NK-92 treated with Interleukin-12 subunit alpha and Interleukin-12 subunit beta, amount 100 ng/mL, for 24 hours (cell line): Measurements from ENCODE around the gene IFFO2.
"Not testable (repeated sequence)": the region's sequence is repeated elsewhere in the genome, so short reads cannot be mapped to it uniquely, and the experiment has no call there.

Experiments used
- DNase-seq: peaks from one replicate; lab custom pipeline; 2025; lab: John Stamatoyannopoulos, UW

The IFFO2 gene

DNA sequence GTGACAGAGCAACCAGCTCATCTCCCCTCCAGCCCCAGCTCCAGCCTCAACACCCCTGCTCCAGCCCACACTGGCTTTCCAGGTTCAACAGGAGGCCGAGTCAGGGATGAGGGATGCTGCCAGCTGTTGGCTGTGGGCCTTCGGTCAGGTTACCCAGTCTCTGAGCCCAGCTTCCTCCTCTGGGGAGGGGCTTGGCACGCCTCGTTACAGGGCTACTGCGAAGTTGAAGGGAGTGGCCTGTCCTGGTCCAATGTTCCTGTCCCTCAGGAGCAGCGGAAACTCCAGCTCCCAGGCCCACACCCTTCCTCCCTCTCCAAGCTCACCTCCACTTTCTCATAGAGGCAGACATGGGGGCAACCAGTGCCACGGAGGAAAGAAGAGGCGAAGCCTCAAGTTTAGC, 81.9 kb downstream of the IFFO2 start:
- no peak for DNase-seq

DNA sequence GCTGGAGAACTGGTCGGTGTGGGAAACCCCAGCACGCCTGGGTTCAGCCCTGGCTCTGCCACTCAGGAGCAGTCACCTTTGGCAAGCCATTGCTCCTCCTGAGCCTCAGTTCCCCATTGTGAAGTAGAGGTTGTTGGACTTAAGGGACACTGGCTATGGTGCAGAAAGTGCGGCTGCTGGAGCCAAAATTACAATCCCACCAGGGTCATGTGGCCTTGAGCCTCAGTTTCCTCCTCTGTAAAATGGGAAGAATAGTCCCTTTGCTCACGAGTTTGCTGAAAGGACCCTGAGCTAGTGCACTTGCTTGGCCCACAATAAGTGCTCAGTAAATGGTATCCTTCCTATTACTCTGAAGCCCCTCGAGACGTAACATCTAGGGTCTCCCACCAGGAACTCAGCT, 82.4 kb downstream of the IFFO2 start:
- DNase-seq: no peak

DNA sequence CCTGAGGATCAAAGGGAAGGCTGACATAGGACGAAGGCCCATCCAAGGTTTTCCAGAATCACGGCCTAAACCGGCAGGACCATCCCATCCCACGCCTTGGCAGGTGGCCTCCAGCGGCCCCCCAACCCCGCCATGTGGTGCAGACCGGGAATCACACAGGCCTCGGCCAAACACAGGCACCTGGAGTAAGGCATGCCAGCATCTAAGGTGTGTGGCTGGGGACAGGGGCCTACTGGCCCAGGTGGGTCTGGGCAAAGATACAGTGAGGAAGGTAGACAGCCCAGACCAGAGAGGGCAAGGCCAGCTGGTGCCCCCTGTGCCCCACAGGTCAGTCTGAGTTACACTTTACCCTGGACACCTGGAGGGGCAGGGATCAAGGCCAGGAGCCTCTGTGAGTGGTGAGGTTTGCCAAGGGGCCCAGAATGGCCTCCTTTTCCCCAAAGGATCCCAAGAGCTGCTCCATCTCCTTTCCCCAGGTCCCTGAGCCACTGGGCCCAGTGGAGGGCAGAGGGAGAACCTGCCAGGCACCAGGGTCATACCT, 84.3 kb downstream of the IFFO2 start:
- DNase-seq: no peak

DNA sequence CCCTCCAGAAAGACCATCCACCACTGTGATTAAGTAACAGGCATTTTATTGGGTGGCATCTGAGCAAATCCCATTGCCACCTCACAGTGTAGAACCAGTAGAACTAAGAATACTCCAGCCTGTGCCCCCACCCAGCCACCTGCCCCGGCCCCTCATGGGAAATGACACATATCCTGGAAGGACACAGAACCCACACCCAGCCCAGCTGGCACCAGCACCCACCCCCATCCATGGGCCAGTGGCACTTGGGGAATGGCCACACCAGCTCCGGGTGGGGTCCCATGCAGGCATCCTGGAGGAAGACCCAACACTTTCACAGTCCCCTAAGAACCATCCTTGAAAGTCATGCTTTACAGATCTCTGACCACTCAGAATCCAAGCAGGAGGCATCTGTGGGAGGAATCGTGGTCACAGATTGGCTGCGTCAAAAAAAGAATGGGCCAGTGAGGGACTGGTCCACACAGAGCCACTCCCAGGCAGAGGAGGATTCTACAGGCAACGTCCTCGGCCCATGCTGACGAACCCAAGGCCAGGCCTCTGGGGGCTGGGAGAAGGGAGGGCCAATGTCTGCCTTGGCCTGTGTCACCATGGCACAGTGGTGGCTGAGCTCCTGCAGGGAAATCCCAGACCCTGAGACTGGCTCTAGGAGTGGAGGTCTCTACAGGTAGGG, 84.9 kb downstream of the IFFO2 start:
- no peak for DNase-seq

DNA sequence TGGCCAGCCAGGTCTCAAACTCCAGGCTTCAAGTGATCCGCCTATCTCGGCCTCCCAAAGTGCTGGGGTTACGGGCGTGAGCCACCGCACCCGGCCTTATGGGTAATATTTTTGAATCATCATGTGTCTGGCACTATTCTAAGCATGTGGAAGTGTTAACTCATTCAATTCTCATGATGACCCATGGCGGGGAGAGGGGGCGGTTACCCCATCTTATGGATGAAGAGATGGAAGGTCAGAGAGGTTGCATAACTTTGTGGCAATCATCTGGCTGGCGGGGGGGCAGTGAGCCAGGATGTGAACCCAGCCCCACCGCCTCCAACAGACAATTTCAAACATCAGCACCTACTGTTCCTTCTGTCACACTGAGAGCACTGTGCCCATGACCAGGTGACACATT, 85.5 kb downstream of the IFFO2 start:
- no peak for DNase-seq

DNA sequence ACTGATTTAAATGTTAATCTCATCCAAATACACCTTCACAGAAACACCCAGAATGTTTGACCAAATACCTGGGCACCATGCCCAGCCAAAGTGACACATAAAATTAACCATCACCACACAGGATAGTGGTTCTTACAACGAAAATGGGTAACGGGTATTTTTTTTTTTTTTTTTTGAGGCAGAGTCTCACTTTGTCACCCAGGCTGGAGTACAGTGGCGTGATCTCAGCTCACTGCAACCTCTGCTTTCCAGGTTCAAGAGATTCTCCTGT, 85.9 kb downstream of the IFFO2 start:
- DNase-seq: not testable (repeated sequence)

DNA sequence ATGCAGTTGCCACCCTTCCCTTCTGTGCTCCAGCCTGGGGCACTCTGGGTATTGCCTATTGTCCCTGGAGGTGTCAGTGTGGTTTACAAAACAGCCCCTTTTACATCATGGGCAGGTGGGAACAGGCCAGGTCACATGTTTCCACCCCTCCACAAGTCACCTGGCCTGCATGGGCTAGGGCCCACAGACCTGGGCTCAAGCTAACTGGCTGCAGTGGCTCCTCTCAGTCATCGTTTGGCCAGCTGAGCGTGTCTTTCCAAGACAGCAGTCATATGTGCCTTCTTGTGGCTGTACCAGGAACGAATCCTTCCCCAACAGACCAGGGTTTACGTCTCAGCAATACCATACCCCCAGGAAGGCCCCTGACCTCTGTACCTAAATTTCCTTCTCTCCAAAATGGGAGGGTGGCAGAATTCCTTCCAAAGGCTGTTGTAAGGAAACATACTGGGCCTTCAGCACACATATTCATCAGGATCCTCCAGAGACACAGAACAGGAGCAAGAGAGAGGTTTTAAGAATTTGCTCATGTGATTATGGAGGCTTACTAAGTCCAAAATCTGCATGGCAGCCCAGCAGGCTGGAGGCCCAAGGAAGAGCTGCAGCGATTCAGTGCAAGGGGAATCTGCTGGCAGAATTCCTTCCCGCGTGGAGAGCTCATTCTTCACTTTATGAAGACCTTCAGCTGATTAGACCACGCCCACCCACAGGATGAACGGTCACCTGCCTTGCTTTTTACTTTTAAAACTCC, 86.5 kb downstream of the IFFO2 start:
- DNase-seq: no peak

DNA sequence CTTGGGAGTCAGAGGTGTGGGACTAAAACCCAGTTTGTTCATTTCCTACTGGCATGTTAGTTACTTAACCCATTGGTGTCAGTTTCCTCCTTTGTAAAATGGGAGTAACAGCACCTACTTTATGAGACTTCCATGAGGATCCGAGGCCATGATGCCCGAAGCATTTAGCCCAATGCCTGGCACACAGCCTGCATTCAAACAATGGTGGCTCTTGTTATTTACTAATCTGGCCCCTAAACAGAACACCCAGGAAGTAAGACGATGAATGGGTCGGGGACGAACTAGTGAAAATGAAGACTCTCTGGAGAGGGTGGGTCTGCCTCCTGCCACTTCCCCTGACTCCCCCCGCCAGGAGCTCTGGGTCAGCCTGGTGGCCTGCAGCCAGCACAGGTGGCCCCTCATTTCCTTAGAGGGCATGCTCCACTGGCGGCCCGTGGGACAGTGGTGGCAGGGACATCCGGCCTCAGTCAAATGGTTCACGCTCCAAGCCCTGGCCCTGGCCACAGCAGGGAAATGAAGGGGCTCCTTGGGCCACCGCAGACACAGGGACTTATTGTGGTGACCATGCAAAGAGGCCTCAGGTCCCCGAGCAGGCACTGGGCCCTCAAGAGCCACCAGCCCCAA, 87.6 kb downstream of the IFFO2 start:
- DNase-seq: no peak

DNA sequence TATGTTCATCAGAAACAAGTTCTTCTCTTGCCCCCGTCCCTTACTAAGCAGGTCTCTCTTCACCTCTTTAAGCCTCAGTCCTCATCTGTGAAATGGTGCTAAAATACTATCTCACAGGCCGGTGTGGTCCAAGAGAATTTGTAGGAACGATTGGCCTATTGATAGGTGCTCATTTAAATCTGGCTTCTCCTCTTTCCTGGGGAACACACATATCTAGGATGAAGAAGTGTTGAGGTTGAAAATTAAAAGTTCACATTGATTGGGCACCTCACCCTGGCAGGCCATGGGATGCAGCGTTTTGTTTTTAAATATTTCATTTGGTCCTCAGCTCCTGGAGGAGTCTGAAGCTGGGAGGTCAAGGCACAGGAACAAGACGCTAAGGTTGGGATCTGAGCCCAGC, 88.1 kb downstream of the IFFO2 start:
- no peak for DNase-seq

DNA sequence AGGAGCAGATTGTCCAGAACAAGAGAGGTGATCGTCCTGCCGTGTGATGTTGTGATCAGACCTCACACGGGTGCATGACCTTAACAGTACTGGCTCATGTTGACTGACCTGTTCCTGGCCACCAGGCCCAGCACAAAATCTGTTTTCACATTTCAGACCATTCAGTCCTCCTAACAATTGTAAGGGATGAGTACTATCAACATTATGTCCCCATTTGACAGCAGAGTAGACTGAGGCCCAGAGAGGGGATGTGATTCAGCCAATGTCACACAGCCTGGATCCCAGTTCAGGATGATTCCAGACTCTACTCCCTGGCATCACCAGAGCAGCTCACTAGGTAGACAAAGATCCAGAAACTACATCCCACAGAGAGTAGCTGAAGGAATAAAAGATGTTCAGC, 89.6 kb downstream of the IFFO2 start:
- no peak for DNase-seq

DNA sequence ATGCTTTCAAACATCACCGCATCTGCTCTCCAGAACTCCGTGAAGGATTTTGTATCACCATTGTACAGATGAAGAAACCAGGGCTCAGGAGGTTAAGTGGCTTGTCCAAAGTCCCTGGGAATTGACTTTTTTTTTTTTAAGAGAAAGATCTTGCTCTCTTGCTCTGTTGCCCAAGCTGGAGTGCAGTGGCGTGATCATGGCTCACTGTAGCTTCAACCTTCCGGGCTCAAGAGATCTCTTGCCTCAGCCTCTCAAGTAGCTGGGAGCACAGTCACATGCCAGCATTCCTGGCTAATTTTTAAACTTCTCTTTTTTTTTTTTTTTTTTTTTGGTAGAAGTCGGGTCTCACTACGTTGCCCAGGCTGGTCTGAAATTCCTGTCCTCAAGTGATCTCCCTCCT, 90.2 kb downstream of the IFFO2 start:
- no peak for DNase-seq

DNA sequence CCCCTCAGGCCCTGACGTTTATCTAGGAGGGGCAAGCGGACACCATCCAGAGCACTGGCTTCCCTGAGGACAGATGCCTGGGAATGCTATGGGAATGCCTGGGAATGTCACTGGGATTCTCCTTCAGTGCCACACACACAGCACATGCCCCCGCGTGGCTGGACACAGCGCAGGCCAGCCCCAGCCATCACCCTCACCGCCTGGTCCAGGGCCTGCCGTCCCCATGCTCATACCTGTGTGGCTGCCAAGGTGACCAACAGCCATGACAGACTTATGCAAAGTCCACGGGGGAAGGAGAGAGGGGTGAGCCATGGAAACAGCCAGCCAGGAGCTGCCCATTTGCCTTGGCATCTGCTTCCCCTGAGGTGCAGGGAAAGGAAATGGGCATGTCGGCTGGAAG, 91.3 kb downstream of the IFFO2 start:
- DNase-seq: no peak

DNA sequence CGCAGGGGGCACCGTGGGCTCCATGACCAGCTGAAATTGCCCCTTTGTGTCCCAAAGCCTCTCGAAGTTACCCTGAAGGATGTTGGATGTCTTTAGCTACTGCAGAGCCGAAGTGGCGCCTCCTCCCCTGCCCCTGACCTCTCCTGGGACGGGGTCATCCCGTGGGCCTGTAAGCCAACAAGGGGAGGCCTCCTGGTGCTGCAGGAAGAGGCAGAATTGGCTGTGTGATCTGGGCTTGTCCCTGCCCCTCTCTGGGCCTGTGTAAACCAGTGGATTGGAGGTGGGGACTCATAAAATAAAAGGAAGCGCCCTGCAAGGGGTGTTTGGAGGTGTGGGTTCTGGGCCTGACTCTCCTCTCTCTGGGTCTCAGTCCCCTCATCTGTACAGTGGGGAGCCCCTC, 94.9 kb downstream of the IFFO2 start:
- no peak for DNase-seq

DNA sequence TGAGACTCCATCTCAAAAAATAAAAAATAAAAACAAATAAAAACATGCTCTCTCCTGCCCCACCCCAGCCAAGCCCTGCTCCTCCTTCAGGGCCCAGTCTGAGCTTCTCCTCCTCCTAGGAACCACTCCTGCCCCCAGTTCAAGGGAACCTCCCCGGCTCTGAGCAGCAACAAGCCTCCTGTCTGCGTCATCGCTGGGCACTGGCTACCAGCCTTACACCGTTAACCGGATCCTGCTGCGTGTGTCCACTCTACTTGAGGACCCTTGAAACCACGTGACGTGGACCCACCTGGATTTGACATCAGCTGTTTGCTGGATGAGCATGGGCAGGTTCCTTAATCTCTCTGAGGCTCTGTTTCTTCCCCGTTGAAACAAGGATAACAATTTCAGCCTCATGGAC, 95.4 kb downstream of the IFFO2 start:
- DNase-seq: no peak

DNA sequence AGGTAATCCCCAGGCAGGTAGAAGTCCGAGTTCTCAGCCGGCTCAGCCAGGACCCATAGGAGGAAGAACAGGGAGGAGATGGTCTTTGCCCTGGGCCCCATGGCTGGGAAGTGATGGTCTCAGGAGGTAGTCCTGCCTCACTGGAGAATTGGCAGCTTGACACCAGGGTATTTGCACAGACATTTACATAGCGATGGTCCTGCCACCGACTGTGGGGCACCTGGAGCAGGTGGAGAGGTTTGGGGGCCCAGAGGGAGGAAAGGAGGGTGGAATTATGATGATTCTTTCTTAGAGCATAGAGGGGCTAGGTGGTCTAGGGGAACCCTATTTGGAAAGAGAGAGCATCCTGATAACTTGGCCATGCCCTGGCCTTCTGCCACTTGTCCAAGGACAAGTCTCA, 96.9 kb downstream of the IFFO2 start, which contains the start of gene TAS1R2:
TSS of gene TAS1R2 (minus strand) at position 101 of the 400 bp plus-strand sequence. CDS start at position 101, 0 bp downstream.
- no peak for DNase-seq

DNA sequence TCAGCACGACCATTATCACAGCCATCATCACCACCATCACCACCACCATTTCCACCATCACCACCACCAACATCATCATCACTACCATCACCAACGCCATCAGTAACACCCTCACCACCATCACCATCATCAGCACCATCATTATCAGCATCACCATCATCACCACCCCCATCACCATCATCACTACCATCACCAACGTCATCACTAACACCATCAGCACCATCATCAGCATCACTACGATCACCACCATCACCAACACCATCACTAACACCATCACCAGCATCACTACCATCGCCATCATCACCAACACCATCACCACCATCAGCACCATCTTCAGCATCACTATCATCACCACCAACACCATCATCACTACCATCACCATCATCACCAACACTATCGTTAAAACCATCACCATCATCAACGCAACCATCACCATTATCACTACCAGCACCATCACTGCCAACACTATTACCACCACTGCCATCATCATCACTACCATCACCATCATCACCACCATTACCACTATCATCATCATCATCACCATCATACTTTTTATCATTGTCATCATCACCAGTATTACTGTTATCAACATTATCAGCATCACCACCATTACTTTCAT, 98.3 kb downstream of the IFFO2 start:
- no peak for DNase-seq

DNA sequence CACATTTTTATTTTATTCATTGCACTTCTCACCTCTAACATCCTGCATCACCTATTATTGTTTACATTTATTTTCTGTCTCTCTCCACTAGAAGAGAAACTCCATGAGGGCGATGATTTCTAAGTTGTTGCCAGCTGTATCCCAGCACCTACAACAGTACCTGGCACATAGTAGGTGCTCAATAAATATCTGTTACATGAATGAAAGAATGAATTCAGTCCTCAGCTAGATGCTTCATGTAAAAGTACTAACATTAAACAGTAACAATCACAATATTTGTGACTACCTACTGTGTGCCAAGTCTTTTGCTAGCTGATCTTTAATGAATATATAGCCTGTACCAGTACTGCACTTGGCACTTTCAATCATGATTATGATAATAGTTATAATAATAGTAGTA, 100.0 kb downstream of the IFFO2 start:
- no peak for DNase-seq

DNA sequence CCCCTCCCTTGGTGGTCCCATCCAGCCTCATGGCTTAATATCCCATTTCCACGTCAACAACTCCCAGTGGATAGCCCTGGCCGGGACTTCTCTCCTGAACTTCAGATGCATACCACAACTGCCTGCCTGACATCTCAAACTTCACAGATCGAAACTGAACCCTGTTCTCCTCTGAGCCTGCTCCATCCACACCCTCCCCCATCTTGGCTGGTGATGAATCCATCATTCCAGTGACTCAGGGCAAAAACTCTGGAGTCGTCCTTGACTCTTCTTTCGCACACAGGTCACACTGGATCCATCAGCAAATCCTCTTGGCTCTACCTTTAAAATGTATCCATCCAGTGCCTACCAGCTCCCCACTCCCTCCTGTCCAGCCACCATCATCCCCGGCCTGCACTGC, 100.9 kb downstream of the IFFO2 start:
- no peak for DNase-seq

DNA sequence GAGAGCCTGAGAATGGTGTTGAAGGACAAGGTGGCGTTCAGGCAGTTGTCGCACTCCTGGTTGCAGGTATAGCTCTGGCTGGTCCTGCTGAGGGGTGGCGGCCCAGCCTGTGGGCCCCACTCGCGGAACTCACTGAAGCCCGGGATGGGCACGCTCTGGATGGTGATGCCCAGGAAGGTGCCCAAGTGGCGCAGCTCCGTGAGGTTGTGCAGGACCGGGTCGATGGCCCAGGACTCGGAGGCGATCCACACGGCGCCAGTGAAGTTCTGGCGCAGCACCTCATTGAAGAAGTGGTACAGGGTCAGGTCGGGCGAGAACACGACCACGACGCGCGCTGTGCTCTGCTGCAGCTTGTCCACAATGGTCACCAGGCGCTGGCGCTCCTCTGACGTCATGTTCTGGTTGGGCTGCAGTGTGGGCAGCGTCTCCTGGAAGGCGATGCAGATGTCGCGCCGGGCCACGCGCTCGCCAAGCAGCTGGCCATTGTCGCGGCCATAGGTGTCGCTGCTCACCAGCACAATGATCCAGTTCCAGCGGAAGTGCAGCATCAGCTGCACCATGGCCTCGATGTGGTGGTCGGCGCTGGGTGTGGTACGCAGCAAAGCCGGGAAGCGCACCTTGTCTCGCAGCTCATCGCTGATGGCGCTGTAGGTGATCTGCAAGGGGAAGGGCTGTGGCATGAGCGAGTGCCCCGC, 102.0 kb downstream of the IFFO2 start:
- no peak for DNase-seq
